HG03342 (cell line): ENCODE data around the gene ING3.
"Not testable (repeated sequence)": the region's sequence is repeated elsewhere in the genome, so short reads cannot be mapped to it uniquely, and the experiment has no call there.

ENCODE experiments used
- ATAC-seq: cut with Tn5 transposase; IDR thresholded peaks from one replicate; pipeline ENCODE4 v1.9.1; 2021; ENCODE audit warnings: mild to moderate bottlenecking, moderate library complexity; ENCODE audit not compliant: unreplicated experiment

ING3 gene

GRCh38 chr7:120949998-120950538 is 509 bp upstream of the ING3 start:
- no peak for ATAC-seq

- ATAC-seq, result no peak
Observed at GRCh38 chr7:120951309-120951699, 727 bp downstream of the ING3 start.

- ATAC-seq, result no peak
Observed at GRCh38 chr7:120951826-120952225, 1.2 kb downstream of the ING3 start.

- ATAC-seq, result no peak
Observed at GRCh38 chr7:120955577-120956149, 5.1 kb downstream of the ING3 start.

- ATAC-seq, result no peak
Observed at GRCh38 chr7:120959929-120960484, 9.4 kb downstream of the ING3 start.

- no peak for ATAC-seq
Observed at GRCh38 chr7:120960714-120961113, 10.1 kb downstream of the ING3 start.

- no peak for ATAC-seq
Observed at GRCh38 chr7:120961638-120962173, 11.1 kb downstream of the ING3 start.

GRCh38 chr7:120964088-120964487 is 13.5 kb downstream of the ING3 start:
- no peak for ATAC-seq

GRCh38 chr7:120966961-120967360 is 16.4 kb downstream of the ING3 start:
- ATAC-seq, result no peak

GRCh38 chr7:120973849-120974248 is 23.3 kb downstream of the ING3 start:
- no peak for ATAC-seq

GRCh38 chr7:120979765-120980499 is 29.4 kb downstream of the ING3 start:
- ATAC-seq, result no peak

- no peak for ATAC-seq
Observed at GRCh38 chr7:120981117-120981516, 30.5 kb downstream of the ING3 start.

- ATAC-seq, result no peak
Observed at GRCh38 chr7:120981888-120982615, 31.5 kb downstream of the ING3 start.

- not testable (repeated sequence) for ATAC-seq
Observed at GRCh38 chr7:120983592-120983991, 33.0 kb downstream of the ING3 start.

- no peak for ATAC-seq
Observed at GRCh38 chr7:120984406-120984805, 33.8 kb downstream of the ING3 start.

- ATAC-seq, result no peak
Observed at GRCh38 chr7:120985130-120985758, 34.7 kb downstream of the ING3 start.

- ATAC-seq, result no peak
Observed at GRCh38 chr7:120985839-120986238, 35.3 kb downstream of the ING3 start.

GRCh38 chr7:120986650-120987049 is 36.1 kb downstream of the ING3 start:
- no peak for ATAC-seq

- ATAC-seq, result no peak
Observed at GRCh38 chr7:120987280-120987679, 36.7 kb downstream of the ING3 start.

- peak; percentile 95 for ATAC-seq
Observed at GRCh38 chr7:120987683-120988590, 37.4 kb downstream of the ING3 start.
